GM18508 (cell line): ENCODE measurements around the gene ELOVL1.
"Not testable (repeated sequence)": the region's sequence is repeated elsewhere in the genome, so short reads cannot be mapped to it uniquely, and the experiment has no call there.

ENCODE experiments used
- ATAC-seq: cut with Tn5 transposase; IDR thresholded peaks from one replicate; pipeline ENCODE4 v1.9.1; 2021; ENCODE audit warnings: moderate number of reproducible peaks; ENCODE audit not compliant: insufficient read depth, unreplicated experiment

The ELOVL1 gene

DNA sequence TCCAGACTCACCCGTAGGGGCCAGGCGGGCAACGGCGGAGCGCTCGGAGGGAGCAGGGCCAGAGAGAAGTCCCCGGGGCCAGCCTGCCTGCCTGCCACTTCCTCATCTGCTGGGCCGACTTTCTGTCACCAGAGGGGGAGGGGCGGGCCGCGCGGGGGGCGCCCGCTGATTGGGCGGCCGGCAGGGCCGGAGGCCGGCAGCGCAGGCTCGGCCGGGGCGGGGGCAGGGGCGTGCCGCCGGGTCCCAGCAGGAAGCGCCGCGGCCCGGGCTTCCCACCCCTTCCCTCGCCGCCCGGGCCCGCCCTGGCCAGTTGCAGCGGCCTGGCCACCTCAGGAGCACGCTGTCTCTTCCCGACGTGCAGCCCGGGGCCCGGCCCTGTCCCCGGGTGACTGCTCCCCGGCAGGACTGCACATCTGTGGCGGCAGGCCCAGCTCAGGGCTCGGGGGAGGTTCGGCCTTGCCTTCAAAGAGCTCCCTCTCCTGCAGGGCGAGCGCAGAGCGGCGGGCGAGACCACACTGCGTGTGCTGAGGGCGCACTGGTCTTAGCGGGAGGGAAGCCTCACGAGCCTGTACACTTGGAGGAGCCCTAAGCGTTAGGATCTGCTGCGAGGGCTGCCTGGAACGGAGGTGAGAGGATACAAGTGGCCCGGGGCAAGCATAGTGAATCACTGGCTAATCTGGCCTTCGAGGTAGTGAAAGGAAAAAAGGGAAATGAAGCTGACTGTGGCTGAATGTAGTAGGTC is at the start of gene ELOVL1:
Gene ELOVL1, minus strand, starts transcription at position 108 of the 742 bp plus-strand sequence. CDS start 2,402 bp downstream, outside the sequence.
- peak; percentile 33 for ATAC-seq

DNA sequence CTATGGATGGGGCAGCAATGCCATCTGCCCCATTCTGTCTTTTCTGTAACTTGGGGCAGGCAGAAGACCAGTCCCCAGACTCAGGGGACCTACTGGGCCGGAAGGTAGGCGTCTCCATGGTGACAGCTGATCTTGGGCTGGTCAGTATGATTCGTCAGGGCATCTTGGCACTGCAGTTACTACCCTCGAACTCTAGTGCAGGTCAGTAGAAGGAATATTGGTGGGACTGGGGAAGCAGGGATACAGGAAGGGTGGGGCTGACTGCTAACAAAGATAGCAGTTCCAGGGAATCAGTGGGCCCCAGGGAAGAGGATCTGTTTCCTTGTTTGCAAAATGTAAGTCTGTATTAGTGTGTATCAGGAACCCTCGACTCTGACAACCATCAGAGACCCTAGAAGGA is 48.1 kb upstream of the ELOVL1 start:
- no peak for ATAC-seq

- ATAC-seq = no peak
Measured at GRCh38 chr1:43414634-43415223, 46.9 kb upstream of the ELOVL1 start.

- ATAC-seq = not testable (repeated sequence)
Measured at GRCh38 chr1:43413426-43413825, 45.6 kb upstream of the ELOVL1 start.

DNA sequence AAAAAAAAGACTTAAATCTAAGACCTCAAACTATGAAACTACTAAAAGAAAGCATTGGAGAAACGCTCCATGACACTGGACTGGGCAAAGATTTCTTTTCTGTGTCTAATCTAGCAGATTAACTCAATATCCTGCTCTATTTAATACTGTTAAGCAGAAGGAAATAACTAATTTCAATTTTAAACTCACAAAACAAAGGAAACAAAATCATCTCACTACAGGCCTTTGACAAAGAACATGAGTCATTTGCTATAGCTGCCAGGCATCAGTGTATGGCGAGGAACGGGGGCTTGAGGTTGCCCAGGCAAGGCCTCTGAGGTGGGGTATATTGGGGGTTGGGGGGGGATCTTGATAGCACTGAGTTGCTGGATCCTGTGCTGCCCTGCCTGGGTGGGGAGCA is 42.8 kb upstream of the ELOVL1 start:
- ATAC-seq = no peak

DNA sequence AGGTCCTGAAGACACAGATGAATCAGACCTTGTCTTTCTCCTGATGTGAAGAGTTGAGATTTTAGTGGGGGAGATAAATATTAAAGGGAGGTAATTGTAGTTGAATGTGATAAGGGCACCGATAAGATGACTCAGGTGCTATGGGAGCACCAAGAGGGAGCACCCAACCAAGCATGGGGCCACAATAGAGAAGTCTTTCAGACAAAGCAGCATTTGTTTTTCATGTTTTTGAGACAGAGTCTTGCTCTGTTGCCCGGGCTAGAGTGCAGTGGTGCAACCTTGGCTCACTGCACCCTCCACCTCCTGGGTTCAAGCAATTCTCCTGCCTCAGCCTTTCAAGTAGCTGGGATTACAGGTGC is 38.0 kb upstream of the ELOVL1 start:
- no peak for ATAC-seq

DNA sequence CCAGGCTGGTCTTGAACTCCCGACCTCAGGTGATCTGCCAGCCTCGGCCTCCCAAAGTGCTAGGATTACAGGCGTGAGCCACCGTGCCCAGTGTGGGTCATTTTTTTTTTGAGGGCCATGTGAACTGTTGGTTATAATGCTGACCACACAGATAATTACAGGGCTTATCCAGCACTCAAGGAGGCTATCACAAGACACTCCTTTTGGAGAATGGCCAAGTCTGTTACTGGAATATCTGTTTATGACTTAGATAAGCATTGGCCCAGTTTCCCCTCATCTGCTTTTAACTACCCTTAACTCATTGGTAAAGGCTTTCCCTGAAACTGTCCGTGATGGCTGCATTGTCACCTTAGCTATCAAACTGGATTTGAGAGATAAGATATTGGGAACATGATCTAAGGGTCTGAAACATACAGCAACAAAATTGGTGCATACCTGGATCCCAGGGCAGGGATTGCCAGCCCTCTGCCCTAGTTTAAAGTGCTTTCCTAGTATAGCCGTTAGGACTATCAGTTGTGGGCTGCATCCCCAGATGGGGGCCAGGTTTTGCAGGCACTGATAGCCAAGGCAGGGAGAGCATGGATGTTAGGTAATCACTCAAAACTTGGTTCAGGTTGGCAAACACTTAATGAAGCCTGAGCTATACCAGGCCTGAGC is 37.5 kb upstream of the ELOVL1 start:
- no peak for ATAC-seq

GRCh38 chr1:43404353-43404752 is 36.5 kb upstream of the ELOVL1 start:
- ATAC-seq = no peak

- ATAC-seq = no peak
Measured at GRCh38 chr1:43402089-43402865, 34.5 kb upstream of the ELOVL1 start.

GRCh38 chr1:43400441-43400840 is 32.6 kb upstream of the ELOVL1 start:
- ATAC-seq = not testable (repeated sequence)

DNA sequence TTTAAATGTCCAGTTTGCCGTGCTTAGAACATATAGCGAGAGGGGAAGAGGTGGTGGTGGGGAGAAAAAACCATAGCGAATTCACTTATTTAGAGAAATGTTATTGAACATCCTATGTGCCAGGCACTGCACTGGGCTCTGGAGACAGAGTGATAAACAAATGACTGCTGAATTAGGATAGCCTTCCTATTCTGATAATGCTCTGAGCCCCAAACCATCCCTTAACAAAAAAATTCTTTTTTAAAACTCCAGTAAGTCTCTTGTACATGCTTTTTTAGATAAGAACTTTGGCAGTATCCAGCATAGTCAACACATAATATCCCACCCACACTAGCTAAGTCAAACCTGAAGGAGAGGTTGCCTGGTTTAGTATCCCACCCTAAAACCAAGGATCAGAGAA is 30.4 kb upstream of the ELOVL1 start:
- no peak for ATAC-seq

DNA sequence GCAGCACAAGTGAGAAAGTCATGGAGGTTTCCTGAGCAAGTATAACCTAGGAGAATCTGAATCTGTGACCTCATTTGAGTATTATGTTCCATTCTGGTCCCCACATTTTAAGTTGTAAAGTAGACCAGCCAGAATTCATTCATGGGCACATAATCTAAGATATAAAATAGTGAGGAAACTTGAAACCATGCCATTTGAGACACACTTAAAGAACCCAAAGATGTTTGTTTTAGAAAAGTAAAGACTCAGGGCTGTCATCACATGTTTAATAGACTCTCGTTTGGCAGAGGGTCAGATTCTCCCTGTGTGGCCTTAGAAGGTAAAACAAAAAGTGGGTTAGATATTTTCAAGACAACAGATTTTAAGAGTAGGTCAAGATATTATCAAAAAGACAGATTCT is 28.2 kb upstream of the ELOVL1 start:
- ATAC-seq = no peak

DNA sequence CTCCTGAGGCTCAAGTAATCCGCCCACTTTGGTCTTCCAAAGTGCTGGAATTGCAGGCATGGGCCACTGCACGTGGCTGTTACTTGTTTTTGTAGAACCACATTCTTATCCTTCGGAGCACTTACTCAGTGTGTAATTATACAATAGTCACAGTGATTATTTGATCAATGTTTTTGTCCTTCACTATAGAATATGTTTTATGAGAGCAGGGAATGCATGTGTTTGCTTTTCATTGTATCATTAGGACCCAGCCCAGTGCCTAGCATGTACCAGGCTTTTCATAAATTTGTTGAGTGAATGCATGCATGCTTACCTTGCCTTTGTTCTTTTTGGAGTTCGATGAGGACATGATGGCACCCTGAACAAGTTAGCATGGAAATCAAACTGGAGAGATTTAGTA is 27.7 kb upstream of the ELOVL1 start:
- ATAC-seq = no peak

DNA sequence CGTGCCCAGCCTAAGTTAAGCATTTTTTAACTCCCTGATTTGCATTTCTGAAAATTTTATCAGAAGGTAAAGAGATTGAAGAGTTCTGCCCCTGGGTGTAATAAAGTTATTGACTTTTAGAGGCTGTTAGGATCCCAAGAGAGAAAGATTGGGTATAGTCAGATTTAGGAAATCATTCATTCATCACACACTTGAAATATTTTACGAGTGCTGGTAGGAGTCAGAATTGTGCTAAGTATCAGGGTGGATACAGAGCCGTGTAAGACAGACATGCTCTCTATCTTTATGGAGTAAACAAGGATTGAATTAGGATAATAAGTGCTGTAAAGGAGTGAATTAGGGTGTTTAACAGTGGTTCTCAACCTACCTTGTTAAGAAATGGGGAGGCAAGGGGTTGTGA is 24.9 kb upstream of the ELOVL1 start:
- no peak for ATAC-seq

GRCh38 chr1:43389326-43390313 is 21.8 kb upstream of the ELOVL1 start, which contains the start of the genes MED8 and SZT2:
Gene MED8, minus strand, starts transcription at chr1:43389800. Its CDS starts 36 bp downstream, at chr1:43389764.
Gene SZT2, plus strand, starts transcription at chr1:43389899. Its CDS starts 70 bp downstream, at chr1:43389969.
- ATAC-seq = no peak

DNA sequence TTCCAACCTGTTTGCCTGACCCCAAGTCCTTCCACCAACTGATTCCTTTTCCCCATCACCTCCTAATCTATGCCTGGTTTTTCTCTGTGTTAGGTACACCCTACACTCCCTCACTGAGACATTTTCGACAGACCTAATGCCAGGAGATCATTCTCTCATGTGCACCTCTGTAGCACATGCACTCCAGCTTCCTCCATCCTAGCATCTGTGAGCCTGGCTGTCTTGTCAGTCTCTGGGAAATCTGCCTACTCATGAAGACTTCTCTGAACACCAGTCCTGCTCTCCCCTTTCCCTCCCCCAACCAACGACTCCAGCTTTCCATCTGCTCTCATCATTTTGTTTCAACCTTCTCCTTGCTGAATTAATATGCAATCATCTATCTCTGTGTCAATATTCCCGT is 20.8 kb upstream of the ELOVL1 start:
- ATAC-seq = no peak

- ATAC-seq = no peak
Measured at GRCh38 chr1:43387976-43388599, 20.3 kb upstream of the ELOVL1 start.

- no peak for ATAC-seq
Measured at GRCh38 chr1:43386676-43387075, 18.9 kb upstream of the ELOVL1 start.

- no peak for ATAC-seq
Measured at GRCh38 chr1:43383449-43383848, 15.6 kb upstream of the ELOVL1 start.
